Mammary epithelial cell (primary cell): ENCODE measurements around the gene ATP4B.

Experiments
- CTCF ChIP-seq, 2 donors: IDR thresholded peaks in 1 of 2; conservative IDR thresholded peaks in 1 of 2; 2 replicates each; pipeline ENCODE4 v1.5.1; 2011 to 2012; ENCODE audit warnings: inconsistent platforms in 2 of 2, low read length in 2 of 2, mild to moderate bottlenecking in 2 of 2, control low read depth in 1 of 2, low read depth in 1 of 2; ENCODE audit not compliant: insufficient read depth in 1 of 2; ENCODE audit errors: extremely low read depth in 1 of 2
- EZH2 ChIP-seq: IDR thresholded peaks from 2 replicates; pipeline ENCODE4 v1.6.1; 2012; ENCODE audit warnings: low read length, inconsistent platforms, borderline replicate concordance

DNA sequence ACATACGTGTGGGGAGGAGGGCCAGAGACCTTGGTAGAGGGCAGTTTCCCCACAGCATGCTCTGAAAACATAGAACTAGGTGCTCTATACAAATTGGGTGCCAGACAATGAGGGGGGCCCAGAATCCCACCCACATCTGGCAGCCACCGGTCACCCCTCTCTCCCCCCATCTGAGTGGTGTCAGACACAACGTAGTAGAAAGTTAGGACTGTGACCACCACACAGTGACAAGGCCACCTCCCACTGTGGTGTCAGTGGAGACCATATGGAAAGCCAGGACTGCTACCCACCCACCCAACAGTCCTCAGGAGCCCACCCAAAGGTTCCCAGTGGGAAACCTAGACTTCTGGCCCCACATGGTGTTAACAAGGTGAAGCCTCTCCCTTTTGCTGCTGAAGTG, 2.1 kb upstream of the ATP4B start:
- TF ChIP-seq CTCF (conservative IDR thresholded peaks at IDR 0.05 in 1 of 2, IDR thresholded peaks at IDR 0.05 in 1 of 2; ENCODE audit: extremely low read depth in 1 of 2, insufficient read depth in 1 of 2, low read depth in 1 of 2, low read length in 2 of 2): no peak
- no peak for TF ChIP-seq EZH2
